ENCODE data around the gene CAPN14.

CAPN14 gene

DNA sequence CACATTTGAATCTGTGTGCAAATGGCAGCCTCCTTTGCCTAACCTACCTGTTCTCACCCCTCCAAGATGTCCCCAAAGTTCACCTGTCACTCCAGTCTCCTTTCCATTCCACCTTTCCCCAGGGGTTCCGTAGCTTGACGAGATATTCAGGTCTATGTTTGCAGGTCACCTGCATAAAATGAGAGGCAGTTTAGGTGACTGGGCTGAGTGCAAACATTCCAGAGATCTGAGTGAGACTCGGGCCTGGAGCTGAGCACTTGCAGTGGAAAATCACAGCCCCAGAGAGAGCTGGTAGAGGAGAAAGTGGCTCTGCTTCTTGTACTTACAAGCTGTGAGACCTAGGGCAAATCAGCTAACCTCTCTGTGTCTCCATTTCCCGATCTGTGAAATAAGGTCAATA, 20.1 kb downstream of the CAPN14 start:
- no peak for DNase-seq (ENCODE audit: low read depth)
- H3K4me3 ChIP-seq (ENCODE audit: low read length), result no peak overlapping the region
- TF ChIP-seq CTCF (conservative IDR thresholded peaks at IDR 0.05; ENCODE audit: low read depth, low read length), result no peak

DNA sequence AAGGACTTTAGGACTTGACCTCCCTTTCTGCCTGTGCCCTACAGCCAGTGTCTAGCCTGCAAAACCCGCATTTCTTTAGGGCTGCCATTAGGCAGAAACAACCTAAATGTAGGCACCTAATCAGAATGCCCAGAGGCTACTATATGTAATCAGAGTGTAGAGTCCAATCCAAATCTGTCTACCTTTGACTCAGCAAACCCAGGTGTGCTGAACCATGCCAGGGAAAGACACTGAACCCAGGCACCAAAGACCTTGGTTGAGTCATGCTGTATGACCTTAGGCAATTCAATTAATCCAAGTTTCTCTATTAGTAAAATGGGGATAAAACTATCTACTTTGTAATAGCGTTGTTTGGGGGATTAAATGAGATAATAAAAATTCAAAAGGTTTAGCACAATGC, 20.7 kb downstream of the CAPN14 start:
- H3K4me3 ChIP-seq (ENCODE audit: low read length), result no peak overlapping the region
- TF ChIP-seq CTCF (conservative IDR thresholded peaks at IDR 0.05; ENCODE audit: low read depth, low read length), result no peak
- no peak for DNase-seq (ENCODE audit: low read depth)

DNA sequence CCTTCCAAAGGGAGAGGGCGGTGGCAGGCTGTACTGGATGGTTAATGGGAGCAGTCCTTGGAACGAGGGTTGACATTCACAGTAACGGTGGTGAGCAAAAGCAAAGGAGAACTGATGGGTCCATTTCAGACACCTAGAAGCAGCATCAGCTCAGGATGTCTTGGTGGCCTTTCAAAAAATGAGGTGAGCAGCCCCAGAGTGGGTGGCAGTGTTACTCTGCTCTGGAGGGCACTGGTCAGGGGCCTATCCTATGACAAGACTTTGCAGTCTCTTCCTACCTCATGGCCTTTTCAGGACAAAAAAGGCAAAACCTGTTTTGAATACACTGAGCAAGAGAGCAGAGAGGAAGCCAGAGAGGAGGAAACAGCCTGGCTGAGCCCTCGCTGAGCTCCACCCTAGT, 23.5 kb downstream of the CAPN14 start:
- no peak for TF ChIP-seq CTCF (conservative IDR thresholded peaks at IDR 0.05; ENCODE audit: low read depth, low read length)
- no peak for DNase-seq (ENCODE audit: low read depth)
- H3K4me3 ChIP-seq (ENCODE audit: low read length), result no peak overlapping the region

DNA sequence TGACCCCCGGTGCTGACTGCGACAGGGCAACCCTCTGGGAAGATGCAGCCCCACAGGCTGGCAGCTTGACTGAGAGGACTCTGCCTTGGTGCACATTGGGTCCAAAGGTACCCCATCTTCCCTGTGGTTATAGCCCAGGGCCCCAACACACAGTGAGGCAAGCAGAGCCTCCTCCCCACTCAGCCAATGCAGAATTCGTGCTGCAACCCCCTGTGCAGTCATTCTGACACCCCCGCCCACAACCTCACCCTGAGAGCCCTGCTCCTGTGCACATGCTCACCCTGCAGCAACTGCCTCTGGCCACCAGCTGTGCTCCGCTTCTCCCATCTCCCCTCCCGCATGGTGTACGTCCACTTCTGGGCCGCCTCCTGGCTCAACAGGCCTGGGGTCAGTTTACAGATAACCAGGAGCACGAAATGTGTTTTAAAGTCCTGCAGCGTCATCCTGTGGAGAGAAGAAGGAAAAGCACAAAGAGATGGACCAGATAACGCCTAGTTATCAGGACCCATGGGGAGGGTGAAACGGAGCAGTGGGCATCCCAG, 24.4 kb downstream of the CAPN14 start:
- no peak for DNase-seq (ENCODE audit: low read depth)
- no peak overlapping the region for H3K4me3 ChIP-seq (ENCODE audit: low read length)
- no peak for TF ChIP-seq CTCF (conservative IDR thresholded peaks at IDR 0.05; ENCODE audit: low read depth, low read length)

GRCh38 chr2:31192396-31192795, 24.9 kb downstream of the CAPN14 start:
- no peak for DNase-seq (ENCODE audit: low read depth)
- no peak for TF ChIP-seq CTCF (conservative IDR thresholded peaks at IDR 0.05; ENCODE audit: low read depth, low read length)
- no peak overlapping the region for H3K4me3 ChIP-seq (ENCODE audit: low read length)

- no peak for TF ChIP-seq CTCF (conservative IDR thresholded peaks at IDR 0.05; ENCODE audit: low read depth, low read length)
- no peak for DNase-seq (ENCODE audit: low read depth)
- no peak overlapping the region for H3K4me3 ChIP-seq (ENCODE audit: low read length)
These were observed 25.4 kb downstream of the CAPN14 start for GRCh38 chr2:31191931-31192330.

- no peak for DNase-seq (ENCODE audit: low read depth)
- no peak for TF ChIP-seq CTCF (conservative IDR thresholded peaks at IDR 0.05; ENCODE audit: low read depth, low read length)
- H3K4me3 ChIP-seq (ENCODE audit: low read length), result no peak overlapping the region
These were observed 27.1 kb downstream of the CAPN14 start for GRCh38 chr2:31190188-31190587.
